ENCODE results near the gene WFDC5.

WFDC5 gene

GRCh38 chr20:45115829-45116228 is 855 bp upstream of the WFDC5 start:
- in situ Hi-C loops (cut with HindIII; ENCODE audit: low sequenced_read_pairs): no loop called here

DNA sequence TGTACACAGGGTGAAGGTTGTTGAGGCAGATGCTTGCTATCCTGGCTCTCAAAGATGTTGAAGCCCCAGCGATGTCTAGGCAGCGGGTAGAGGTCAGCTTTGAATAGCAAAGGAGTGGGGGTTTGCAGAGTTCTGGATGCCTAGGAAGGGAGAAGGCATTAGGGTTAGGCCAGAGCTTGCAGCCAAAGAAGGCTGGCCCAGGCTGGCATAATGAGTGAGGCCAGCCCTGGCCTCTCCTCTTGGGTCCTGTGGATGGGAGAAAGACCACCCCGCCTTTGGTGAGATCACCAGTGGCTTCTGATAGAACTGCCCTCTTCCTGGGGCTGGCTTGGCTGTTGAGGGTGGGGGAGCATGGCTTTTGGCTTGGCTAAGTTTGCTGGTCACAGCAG is 406 bp upstream of the WFDC5 start:
- in situ Hi-C loops (cut with HindIII; ENCODE audit: low sequenced_read_pairs): no loop called here

DNA sequence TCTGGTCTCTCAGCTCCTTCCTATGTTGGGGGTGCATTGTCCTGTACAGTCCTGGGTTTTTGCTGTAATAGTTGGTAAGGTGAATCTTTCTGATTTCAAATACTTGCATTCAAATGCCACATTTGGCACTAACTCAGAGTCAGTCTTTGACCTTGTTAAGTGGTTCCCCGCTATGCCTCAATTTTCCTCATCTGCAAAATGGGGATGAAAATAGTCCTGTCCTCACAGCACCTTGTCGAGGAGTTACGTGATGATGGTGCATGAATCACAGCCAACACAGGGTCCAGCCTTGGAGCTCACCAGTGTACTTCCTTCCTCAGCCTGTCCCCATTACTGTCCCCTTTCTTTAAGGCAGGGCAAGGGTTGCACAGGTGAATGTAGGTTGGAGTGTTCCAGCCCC is 1.1 kb downstream of the WFDC5 start:
- in situ Hi-C loops (cut with HindIII; ENCODE audit: low sequenced_read_pairs): no loop called here

DNA sequence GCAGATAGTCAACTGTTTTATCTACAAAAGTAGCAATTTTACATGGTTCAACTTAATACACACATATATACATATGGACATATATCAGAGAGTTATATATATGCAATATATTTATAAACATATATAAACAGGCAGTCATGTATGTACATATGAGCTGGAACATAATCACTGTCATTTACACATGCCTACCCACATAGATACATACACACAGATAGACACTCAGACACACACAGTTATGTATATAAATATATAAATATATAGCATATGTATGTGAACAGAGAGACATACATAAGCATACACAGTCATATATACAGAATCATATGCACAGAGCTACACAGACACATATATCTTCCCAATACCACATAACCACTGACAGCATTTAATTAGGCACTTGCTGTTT is 2.2 kb downstream of the WFDC5 start:
- in situ Hi-C loops (cut with HindIII; ENCODE audit: low sequenced_read_pairs): no loop called here

DNA sequence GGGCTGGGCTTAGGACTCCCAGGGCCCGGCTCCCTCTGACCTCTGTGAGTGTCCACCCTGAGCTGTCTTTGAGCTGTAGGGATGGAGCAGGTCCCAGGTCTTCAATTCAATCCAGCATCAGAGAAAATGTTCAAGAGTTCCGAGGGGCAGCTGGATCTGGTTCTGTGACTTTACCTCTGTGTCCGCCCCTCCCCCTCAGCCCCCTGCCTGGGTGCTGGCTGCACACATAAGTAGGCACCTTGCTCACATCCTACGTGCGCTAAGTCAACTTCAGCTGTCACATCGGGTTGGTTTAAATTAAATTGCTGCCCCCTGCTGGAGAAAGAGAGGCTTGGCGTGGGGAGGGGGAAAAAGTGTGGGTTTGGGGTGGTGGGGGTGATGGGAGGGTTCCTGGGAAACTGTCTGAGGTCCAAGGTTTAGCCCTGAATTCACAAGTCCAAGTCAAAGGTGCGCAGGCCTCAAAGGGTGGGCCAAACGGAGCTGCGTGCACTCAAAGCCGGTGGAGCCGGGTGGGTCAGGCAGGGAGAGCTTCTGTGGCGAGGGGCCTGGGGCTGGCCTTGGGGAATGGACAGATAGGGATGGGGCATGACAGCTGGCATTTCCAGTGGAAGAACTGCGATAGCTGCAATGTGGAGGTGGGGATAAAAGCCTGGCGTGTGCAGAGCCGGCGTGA is 3.0 kb downstream of the WFDC5 start:
- in situ Hi-C loops (cut with HindIII; ENCODE audit: low sequenced_read_pairs): no loop called here

DNA sequence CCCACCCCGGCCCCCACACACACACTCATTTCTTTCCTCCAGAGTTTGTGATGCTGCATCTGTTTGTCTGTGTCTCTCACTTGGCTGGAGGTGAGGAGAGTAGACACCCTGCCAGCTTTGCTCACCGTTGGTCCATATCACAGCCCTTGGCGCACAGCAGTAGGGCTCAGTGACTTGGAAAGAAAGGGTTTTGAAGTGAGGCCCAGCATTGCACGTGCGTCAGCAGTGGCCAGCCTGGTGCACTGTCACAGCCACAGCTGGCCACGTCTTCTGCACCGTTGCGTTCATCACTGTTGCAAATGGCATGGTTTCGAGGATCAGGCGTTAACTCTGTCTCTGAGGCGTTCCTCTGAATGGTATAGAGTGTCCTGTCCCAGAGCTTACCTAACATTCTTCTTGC is 3.7 kb downstream of the WFDC5 start:
- in situ Hi-C loops (cut with HindIII; ENCODE audit: low sequenced_read_pairs): no loop called here

GRCh38 chr20:45110301-45110700 is 4.7 kb downstream of the WFDC5 start:
- in situ Hi-C loops (cut with HindIII; ENCODE audit: low sequenced_read_pairs): no loop called here

DNA sequence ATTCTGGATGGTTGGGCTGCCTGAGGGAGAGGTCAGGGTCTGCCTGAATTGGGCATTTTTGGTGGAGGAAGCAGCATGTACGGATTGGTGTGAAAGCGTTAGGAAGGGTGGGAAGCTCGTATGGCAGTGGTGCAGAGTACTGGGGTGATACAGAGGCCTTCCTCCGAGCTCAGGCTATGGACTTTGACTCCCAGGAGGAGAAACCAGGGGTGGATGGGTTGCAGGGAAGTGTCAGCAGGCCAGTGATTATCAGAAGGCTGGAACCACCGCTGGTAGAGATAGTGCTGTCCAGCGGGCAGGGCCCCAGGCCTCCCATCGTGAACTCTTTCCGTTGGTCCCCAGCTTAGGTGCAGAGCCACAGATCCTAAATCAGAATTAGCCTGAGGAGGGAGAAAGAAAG is 5.3 kb downstream of the WFDC5 start:
- in situ Hi-C loops (cut with HindIII; ENCODE audit: low sequenced_read_pairs): no loop called here

DNA sequence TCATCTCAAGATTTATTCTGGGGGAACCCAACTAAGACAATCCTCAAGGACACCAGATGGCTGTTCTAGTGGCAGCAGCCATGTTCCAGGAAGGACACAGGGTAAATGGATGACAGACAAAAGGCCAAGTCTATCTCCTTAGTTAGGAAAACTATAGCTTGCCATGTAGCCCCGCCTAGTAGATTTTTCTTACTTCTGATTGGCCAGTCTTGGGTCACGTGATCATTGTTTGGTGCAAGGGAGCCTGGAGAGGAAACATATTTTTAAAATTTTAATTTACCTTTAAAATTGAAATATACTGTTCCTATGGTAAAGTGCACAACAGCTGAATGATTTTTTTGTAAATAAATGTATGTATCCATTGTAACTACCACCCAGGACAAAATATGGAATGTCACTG is 9.7 kb downstream of the WFDC5 start:
- in situ Hi-C loops (cut with HindIII; ENCODE audit: low sequenced_read_pairs): no loop called here

DNA sequence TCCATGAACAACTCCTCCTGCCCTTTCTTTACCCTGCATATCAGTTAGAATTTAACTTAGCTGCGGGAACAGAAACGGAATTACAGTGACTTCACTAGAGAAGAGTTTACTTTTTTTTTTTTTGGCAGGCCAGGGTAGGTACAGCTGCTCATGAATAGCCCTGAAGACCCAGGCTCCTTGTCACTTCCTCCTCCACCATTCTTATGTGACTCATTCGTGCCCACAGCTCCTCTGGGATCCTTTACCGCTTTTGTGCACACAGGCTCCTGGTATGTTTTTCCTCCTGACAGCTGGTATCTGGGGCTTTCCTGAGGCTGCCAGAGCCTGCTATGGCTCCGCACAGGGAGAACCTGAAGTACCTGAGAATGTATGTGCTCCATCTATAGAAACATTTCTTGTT is 10.2 kb downstream of the WFDC5 start:
- in situ Hi-C loops (cut with HindIII; ENCODE audit: low sequenced_read_pairs): loop anchor here (5.0 kb wide), 1 partner anchor 203 kb away; the partner anchor contains the start of genes MATN4 and RBPJL

DNA sequence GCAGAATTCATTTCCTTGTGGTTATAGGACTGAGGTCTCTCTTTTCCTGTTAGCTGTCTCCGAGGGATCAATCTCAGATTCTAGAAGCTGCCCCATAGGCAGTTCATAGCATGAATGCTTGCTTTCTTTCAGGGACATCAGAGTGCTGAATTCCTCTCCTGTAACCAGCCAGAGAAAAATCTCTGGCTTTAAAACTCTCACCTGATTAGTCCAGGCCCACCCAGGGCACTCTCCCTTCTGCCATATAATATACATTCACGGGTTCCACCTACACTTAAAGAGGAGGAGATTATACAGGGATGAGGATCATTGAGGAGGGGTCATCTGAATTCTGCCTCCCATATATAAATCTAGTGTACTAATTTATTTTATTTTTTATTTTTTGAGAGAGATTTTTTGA is 11.9 kb downstream of the WFDC5 start:
- in situ Hi-C loops (cut with HindIII; ENCODE audit: low sequenced_read_pairs): loop anchor here (5.0 kb wide), 1 partner anchor 204 kb away; the partner anchor contains the start of genes MATN4 and RBPJL

DNA sequence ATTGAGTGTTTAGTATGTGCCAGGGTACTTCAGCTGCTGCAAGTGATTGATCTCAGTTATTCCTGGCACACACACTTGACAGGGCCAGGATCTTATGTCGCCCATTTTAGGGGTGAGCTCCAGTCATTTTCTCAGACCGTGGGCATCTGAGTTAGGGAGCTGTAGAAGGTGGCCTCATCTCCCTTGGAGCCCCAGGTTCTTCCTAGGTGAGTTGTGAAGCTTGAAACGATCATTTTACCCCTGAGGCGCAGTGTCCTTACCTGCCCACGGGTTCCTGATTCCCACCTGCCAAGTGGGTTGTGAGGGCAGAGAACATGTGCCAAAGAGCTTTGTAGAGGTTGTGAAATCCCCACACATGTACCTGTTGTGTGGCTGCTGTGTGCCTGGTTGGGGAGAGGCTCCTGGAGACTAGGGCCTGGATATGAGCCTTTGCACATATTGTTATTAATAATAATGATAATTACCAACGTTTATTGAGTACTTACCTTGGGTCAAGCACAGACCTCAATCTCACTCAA is 13.6 kb downstream of the WFDC5 start:
- in situ Hi-C loops (cut with HindIII; ENCODE audit: low sequenced_read_pairs): loop anchor here (5.0 kb wide), 1 partner anchor 206 kb away; the partner anchor contains the start of genes MATN4 and RBPJL

- in situ Hi-C loops (cut with HindIII; ENCODE audit: low sequenced_read_pairs): loop anchor here (5.0 kb wide), 1 partner anchor 207 kb away; the partner anchor contains the start of genes MATN4 and RBPJL
Observed at GRCh38 chr20:45100563-45101245, 14.3 kb downstream of the WFDC5 start, which contains the start of gene KCNS1. Gene KCNS1, minus strand, starts transcription at chr20:45101127. Its CDS starts 1,891 bp downstream, at chr20:45099236.

- in situ Hi-C loops (cut with HindIII; ENCODE audit: low sequenced_read_pairs): no loop called here
Observed at GRCh38 chr20:45098103-45098773, 16.7 kb downstream of the WFDC5 start.

DNA sequence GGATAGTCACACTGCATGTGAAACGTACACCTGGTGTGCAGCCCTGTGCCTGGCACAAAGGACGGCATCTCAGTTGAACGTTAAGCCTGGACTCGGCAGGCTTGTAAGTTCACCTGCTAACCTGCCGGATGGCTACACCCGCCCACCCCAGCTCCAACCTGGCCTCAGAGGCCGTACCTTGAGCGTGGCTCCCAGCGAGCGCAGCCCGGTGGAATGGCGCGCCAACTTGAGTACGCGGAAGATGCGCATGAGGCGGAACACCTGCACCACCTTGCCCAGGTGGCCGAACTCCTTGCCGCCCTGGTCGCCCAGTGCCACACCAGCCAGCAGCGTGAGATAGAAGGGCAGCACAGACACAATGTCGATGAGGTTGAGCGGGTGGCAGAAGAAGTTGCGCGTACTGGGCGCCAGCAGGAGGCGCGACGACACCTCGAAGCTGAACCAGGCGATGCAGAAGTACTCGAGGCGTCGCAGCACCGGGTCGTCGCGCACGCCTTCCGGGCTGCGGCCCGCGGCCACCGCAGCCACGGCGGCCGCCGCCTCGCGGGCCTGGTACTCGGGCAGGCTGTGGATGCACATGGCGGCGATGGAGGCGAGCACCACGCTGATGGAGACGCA is 17.4 kb downstream of the WFDC5 start:
- in situ Hi-C loops (cut with HindIII; ENCODE audit: low sequenced_read_pairs): no loop called here

- in situ Hi-C loops (cut with HindIII; ENCODE audit: low sequenced_read_pairs): no loop called here
Observed at GRCh38 chr20:45096781-45097180, 18.2 kb downstream of the WFDC5 start.

- in situ Hi-C loops (cut with HindIII; ENCODE audit: low sequenced_read_pairs): no loop called here
Observed at GRCh38 chr20:45095805-45096238, 19.2 kb downstream of the WFDC5 start.

GRCh38 chr20:45094864-45095574 is 20.0 kb downstream of the WFDC5 start:
- in situ Hi-C loops (cut with HindIII; ENCODE audit: low sequenced_read_pairs): no loop called here

- in situ Hi-C loops (cut with HindIII; ENCODE audit: low sequenced_read_pairs): no loop called here
Observed at GRCh38 chr20:45094201-45094600, 20.8 kb downstream of the WFDC5 start.

GRCh38 chr20:45092898-45093297 is 22.1 kb downstream of the WFDC5 start:
- in situ Hi-C loops (cut with HindIII; ENCODE audit: low sequenced_read_pairs): no loop called here

All from endothelial cell of hepatic sinusoid (primary cell).